ENCODE data around the gene NFKBIB.
"Not testable (repeated sequence)": the region's sequence is repeated elsewhere in the genome, so short reads cannot be mapped to it uniquely, and the experiment has no call there.

The NFKBIB gene

GRCh38 chr19:38853214-38853613 lies 46.6 kb upstream of the NFKBIB start:
- CTCF ChIA-PET, result interaction anchor here (1.0 to 2.3 kb wide), 5 partner anchors 14 to 84 kb away, joined by 3 to 14 read pairs (median 5); partner anchors contain the start of genes MRPS12 and SARS2
- DNase-seq (ENCODE audit: low read depth, low spot score), result no peak
- H3K4me3 ChIP-seq (ENCODE audit: low read depth, low read length), result peak overlapping the region; percentile 77
- POLR2A ChIA-PET, result interaction anchor here (0.8 to 1.7 kb wide), 2 partner anchors 10 to 77 kb away, joined by 3 to 4 read pairs; partner anchors contain the start of genes MRPS12 and SARS2
- no peak for TF ChIP-seq CTCF (IDR thresholded peaks at IDR 0.05; ENCODE audit: insufficient read depth, low read length, missing control alignments)

DNA sequence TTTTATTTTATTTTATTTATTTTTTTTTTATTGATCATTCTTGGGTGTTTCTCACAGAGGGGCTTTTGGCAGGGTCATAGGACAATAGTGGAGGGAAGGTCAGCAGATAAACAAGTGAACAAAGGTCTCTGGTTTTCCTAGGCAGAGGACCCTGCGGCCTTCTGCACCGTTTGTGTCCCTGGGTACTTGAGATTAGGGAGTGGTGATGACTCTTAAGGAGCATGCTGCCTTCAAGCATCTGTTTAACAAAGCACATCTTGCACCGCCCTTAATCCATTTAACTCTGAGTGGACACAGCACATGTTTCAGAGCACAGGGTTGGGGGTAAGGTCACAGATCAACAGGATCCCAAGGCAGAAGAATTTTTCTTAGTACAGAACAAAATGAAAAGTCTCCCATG lies 44.8 kb upstream of the NFKBIB start:
- DNase-seq (ENCODE audit: low read depth, low spot score); CTCF ChIA-PET; H3K4me3 ChIP-seq (ENCODE audit: low read depth, low read length); POLR2A ChIA-PET: not testable (repeated sequence)

DNA sequence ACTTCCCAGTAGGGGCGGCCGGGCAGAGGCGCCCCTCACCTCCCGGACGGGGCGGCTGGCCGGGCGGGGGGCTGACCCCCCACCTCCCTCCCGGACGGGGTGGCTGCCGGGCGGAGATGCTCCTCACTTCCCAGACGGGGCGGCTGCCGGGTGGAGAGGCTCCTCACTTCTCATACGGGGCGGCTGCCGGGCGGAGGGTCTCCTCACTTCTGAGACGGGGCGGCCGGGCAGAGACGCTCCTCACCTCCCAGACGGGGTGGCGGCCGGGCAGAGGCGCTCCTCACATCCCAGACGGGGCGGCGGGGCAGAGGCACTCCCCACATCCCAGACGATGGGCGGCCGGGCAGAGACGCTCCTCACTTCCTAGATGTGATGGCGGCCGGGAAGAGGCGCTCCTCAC lies 44.0 kb upstream of the NFKBIB start:
- POLR2A ChIA-PET; CTCF ChIA-PET; DNase-seq (ENCODE audit: low read depth, low spot score); H3K4me3 ChIP-seq (ENCODE audit: low read depth, low read length): not testable (repeated sequence)

- no peak for TF ChIP-seq CTCF (IDR thresholded peaks at IDR 0.05; ENCODE audit: insufficient read depth, low read length, missing control alignments)
- POLR2A ChIA-PET, result no interaction called here
- no peak overlapping the region for H3K4me3 ChIP-seq (ENCODE audit: low read depth, low read length)
- CTCF ChIA-PET, result interaction anchor here (0.7 to 2.3 kb wide), 2 partner anchors 12 to 73 kb away, joined by 3 to 10 read pairs; no protein-coding TSS in a partner anchor
- no peak for DNase-seq (ENCODE audit: low read depth, low spot score)
Observed at GRCh38 chr19:38856813-38857212, 43.0 kb upstream of the NFKBIB start.

GRCh38 chr19:38859631-38860204 lies 40.1 kb upstream of the NFKBIB start:
- DNase-seq (ENCODE audit: low read depth, low spot score); H3K4me3 ChIP-seq (ENCODE audit: low read depth, low read length); POLR2A ChIA-PET: not testable (repeated sequence)
- CTCF ChIA-PET, result interaction anchor here (1.6 kb wide), 1 partner anchor 10 kb away, joined by 9 read pairs; no protein-coding TSS in a partner anchor

- no peak for TF ChIP-seq CTCF (IDR thresholded peaks at IDR 0.05; ENCODE audit: insufficient read depth, low read length, missing control alignments)
- DNase-seq (ENCODE audit: low read depth, low spot score), result no peak
- ChIA-PET CTCF (interaction anchor here (0.6 to 1.6 kb wide), 2 partner anchors 8 to 10 kb away, joined by 3 to 9 read pairs; no protein-coding TSS in a partner anchor), POLR2A (no interaction called here)
- no peak overlapping the region for H3K4me3 ChIP-seq (ENCODE audit: low read depth, low read length)
Observed at GRCh38 chr19:38861368-38861767, 38.4 kb upstream of the NFKBIB start.

- ChIA-PET POLR2A (interaction anchor here (0.6 to 1.3 kb wide), 2 partner anchors 9 to 10 kb away, joined by 3 read pairs; no protein-coding TSS in a partner anchor), CTCF (interaction anchor here (0.8 to 2.1 kb wide), 5 partner anchors 13 to 228 kb away, joined by 3 to 6 read pairs (median 3); partner anchors contain the start of gene SARS2)
- no peak for TF ChIP-seq CTCF (IDR thresholded peaks at IDR 0.05; ENCODE audit: insufficient read depth, low read length, missing control alignments)
- no peak for DNase-seq (ENCODE audit: low read depth, low spot score)
- H3K4me3 ChIP-seq (ENCODE audit: low read depth, low read length), result no peak overlapping the region
Observed at GRCh38 chr19:38862321-38863059, 37.3 kb upstream of the NFKBIB start.

Measured in AG04449 (cell line).